Gastrocnemius medialis (tissue), 4 donors: ENCODE results near the gene TMEM17. TPM values are rescaled to one million over a fixed set of nuclear protein-coding genes. Genes with fewer than 3 reads are reported as not detected.
"Not testable (repeated sequence)": the region's sequence is repeated elsewhere in the genome, so short reads cannot be mapped to it uniquely, and the experiment has no call there.

Experiments used
- ATAC-seq, 2 donors: fragments of 150-250 bp; one replicate each; pipeline ENCODE4 v1.9.1; 2016
- DNase-seq, 2 donors: peaks; one replicate each; pipeline ENCODE4 v3.0.0-alpha.2; 2019
- H3K27ac ChIP-seq, 4 donors: fragments of 200-600 bp; sonication (generic); 1 replicate in 1 of 4; 2 replicates in 3 of 4; pipeline ENCODE4 v1.5.1; 2016 to 2018; ENCODE audit warnings: mild to moderate bottlenecking in 2 of 4, moderate library complexity in 1 of 4
- H3K27me3 ChIP-seq, 3 donors: fragments of 200-600 bp; sonication (generic) in 2 of 3; 1 replicate in 1 of 3; 2 replicates in 2 of 3; pipeline versions ENCODE4 v1.5.1 to v1.6.0; 2016 to 2019; ENCODE audit warnings: mild to moderate bottlenecking in 1 of 3, moderate library complexity in 1 of 3
- H3K36me3 ChIP-seq, 2 donors: fragments of 200-600 bp; sonication (generic) in 1 of 2; one replicate each; pipeline ENCODE4 v1.5.1; 2017 to 2018
- H3K4me1 ChIP-seq, 2 donors: fragments of 200-600 bp; sonication (generic) in 1 of 2; one replicate each; pipeline ENCODE4 v1.5.1; 2016 to 2017; ENCODE audit warnings: mild to moderate bottlenecking in 2 of 2
- H3K4me3 ChIP-seq, 4 donors: fragments of 200-600 bp; sonication (generic) in 3 of 4; 1 replicate in 1 of 4; 2 replicates in 3 of 4; pipeline ENCODE4 v1.5.1; 2016 to 2019; ENCODE audit warnings: mild to moderate bottlenecking in 2 of 4
- H3K9me3 ChIP-seq, 3 donors: fragments of 200-600 bp; sonication (generic) in 2 of 3; 1 replicate in 1 of 3; 2 replicates in 2 of 3; pipeline ENCODE4 v1.5.1; 2016 to 2019
- POLR2A ChIP-seq, 2 donors: fragments of 450-650 bp; IDR thresholded peaks; one replicate each; pipeline ENCODE4 v1.6.1; 2017; ENCODE audit warnings: antibody characterized with exemption in 2 of 2, mild to moderate bottlenecking in 2 of 2, moderate library complexity in 2 of 2
- in situ Hi-C, 4 donors: fragments of 200-750 bp; cut with MboI; loops; one replicate each; pipeline versions ENCODE4 v1.15.0 to v1.8.0; 2017; ENCODE audit warnings: low sequenced_read_pairs in 4 of 4
- intact Hi-C: fragments of 100-400 bp; cut with DNase I; formaldehyde crosslinking; loops from one replicate; pipeline ENCODE4 v1.15.1; 2023; ENCODE audit warnings: low total_unique reads
- total RNA-seq, 4 donors: library from RNA; depleted of rRNA; stranded (reverse); fragments of >200 nt; gene quantifications; one replicate each; pipeline versions ENCODE4 v1.1.0 to v1.2.3, GENCODE V29; 2016
- TF ChIP-seq, protein P1 (sequence below), 5 experiments: fragments of 450-650 bp in 3 of 5; fragments of 200-600 bp in 2 of 5; sonication (generic) in 2 of 5; IDR thresholded peaks in 4 of 5; conservative IDR thresholded peaks in 1 of 5; 1 replicate in 4 of 5; 2 replicates in 1 of 5; pipeline ENCODE4 v1.5.1; 2016 to 2019; ENCODE audit warnings: antibody characterized with exemption in 5 of 5, mild to moderate bottlenecking in 3 of 5, moderate library complexity in 3 of 5

Gene TMEM17
- total RNA-seq, 4 donors from 2014 or later = 0.15 to 1.8 (median 0.51) TPM

DNA sequence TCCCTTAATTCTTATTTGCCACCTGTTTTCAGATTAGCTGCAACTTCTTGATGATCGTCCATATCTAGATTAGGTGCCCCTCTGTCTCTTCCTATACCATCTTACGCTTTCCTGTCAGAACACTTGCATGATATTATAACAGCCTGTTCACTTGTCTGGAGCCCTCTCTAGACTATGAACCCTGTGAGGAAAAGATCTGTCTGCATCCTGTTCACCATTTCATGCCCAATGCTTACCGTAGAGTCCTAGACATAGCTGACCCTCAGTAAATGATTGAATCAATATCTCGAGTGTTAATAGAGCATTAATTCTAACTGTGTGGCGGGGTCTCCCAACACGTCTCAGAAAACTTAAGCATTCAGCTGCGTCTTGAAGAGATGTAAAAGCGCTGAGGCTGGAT is 31.8 kb upstream of the TMEM17 start:
- Histone ChIP-seq H3K27ac (no peak overlapping the region), H3K4me3 (no peak overlapping the region), H3K27me3 (no peaks in the 10 kb centered on the region), H3K9me3 (no peaks in the 10 kb centered on the region), H3K36me3 (no peaks in the 10 kb centered on the region), H3K4me1 (no peaks in the 10 kb centered on the region)
- ATAC-seq (no peak), DNase-seq (no peak)
- intact Hi-C loops = no loop called here
- in situ Hi-C loops = no loop called here
- TF ChIP-seq, protein P1, sequence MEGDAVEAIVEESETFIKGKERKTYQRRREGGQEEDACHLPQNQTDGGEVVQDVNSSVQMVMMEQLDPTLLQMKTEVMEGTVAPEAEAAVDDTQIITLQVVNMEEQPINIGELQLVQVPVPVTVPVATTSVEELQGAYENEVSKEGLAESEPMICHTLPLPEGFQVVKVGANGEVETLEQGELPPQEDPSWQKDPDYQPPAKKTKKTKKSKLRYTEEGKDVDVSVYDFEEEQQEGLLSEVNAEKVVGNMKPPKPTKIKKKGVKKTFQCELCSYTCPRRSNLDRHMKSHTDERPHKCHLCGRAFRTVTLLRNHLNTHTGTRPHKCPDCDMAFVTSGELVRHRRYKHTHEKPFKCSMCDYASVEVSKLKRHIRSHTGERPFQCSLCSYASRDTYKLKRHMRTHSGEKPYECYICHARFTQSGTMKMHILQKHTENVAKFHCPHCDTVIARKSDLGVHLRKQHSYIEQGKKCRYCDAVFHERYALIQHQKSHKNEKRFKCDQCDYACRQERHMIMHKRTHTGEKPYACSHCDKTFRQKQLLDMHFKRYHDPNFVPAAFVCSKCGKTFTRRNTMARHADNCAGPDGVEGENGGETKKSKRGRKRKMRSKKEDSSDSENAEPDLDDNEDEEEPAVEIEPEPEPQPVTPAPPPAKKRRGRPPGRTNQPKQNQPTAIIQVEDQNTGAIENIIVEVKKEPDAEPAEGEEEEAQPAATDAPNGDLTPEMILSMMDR (IDR thresholded peaks at IDR 0.05 in 4 of 5, conservative IDR thresholded peaks at IDR 0.05 in 1 of 5) = no peak
- no peak for TF ChIP-seq POLR2A (IDR thresholded peaks at IDR 0.05)

DNA sequence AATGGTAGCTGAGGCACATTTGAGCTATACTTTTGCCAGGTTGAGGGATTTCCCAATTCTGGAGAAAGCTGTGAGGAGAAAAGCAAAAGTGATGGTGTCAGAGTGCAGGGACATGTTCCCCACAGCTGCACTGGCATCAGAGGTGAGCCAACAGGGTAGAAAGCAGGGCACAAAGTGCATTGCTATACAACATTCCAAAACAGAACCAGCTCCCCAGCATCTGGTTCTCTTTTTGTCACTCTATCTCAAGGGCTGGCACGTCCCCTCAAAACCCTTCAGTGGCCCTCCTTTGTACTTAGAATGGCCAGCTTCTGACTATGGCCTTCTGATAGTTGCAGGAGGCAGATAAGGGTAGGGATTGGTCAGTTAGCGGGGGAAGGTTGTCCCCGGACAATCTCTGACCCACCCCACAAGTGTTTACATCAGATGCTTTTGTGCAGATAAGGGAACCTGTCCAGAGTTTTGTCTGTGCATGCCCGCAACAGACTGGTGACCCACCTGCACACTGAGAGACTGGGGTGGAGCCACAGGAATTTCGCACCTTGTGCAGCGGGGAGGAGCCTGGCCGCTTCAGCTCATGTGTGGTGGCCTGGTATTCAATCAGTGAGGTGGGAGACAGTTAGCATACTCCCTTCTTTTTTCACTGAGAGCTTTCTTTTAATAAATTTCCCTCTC is 31.0 kb upstream of the TMEM17 start:
- DNase-seq (no peak), ATAC-seq (no peak)
- H3K27me3 ChIP-seq = no peaks in the 10 kb centered on the region
- H3K36me3 ChIP-seq = no peaks in the 10 kb centered on the region
- H3K9me3 ChIP-seq = no peaks in the 10 kb centered on the region
- H3K4me1 ChIP-seq = no peaks in the 10 kb centered on the region
- TF ChIP-seq POLR2A (IDR thresholded peaks at IDR 0.05) = no peak
- TF ChIP-seq, protein P1 (IDR thresholded peaks at IDR 0.05 in 4 of 5, conservative IDR thresholded peaks at IDR 0.05 in 1 of 5) = no peak
- H3K27ac ChIP-seq = no peak overlapping the region
- in situ Hi-C loops (no loop called here), intact Hi-C loops (no loop called here)
- no peak overlapping the region for H3K4me3 ChIP-seq

DNA sequence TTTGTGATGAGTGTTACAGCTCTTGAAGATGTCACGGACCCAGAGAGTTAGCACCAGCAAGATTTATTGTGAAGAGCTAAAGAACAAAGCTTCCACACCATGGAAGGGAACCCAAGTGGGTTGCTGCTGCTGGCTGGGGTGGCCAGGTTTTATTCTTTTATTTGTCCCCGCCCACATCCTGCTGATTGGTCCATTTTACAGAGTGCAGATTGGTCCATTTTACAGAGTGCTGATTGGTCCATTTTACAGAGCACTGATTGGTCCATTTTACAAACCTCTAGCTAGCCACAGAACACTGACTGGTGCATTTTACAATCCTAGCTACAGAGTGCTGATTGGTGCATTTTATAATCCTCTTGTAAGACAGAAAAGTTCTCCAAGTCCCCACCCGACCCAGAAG is 29.5 kb upstream of the TMEM17 start:
- H3K27me3 ChIP-seq, H3K4me1 ChIP-seq, H3K9me3 ChIP-seq, H3K36me3 ChIP-seq, ATAC-seq, H3K27ac ChIP-seq, H3K4me3 ChIP-seq, in situ Hi-C loops, intact Hi-C loops, DNase-seq: not testable (repeated sequence)

DNA sequence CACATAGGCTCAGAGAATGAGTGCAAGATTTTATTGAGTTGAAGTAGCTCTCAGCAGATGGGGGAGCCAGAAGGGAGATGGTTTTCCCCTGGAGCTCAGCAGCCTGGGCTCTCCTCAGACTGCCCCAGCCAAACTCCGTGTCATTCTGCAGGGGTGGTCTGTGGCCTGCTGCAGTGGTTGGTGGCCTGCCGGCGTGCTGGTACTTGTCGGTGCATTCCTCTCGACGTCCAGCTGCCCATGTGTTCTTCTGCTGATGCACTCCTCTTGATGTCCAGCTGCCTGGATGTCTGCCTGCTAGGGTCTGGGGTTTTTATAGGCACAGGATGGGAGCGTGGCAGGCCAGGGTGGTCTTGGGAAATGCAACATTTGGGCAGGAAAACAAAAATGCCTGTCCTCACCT is 25.6 kb upstream of the TMEM17 start:
- Histone ChIP-seq H3K36me3 (no peaks in the 10 kb centered on the region), H3K4me3 (no peak overlapping the region), H3K27ac (no peak overlapping the region), H3K27me3 (no peaks in the 10 kb centered on the region), H3K9me3 (no peaks in the 10 kb centered on the region), H3K4me1 (no peaks in the 10 kb centered on the region)
- TF ChIP-seq, protein P1 (IDR thresholded peaks at IDR 0.05 in 4 of 5, conservative IDR thresholded peaks at IDR 0.05 in 1 of 5) = no peak
- no peak for TF ChIP-seq POLR2A (IDR thresholded peaks at IDR 0.05)
- DNase-seq (no peak), ATAC-seq (no peak)
- in situ Hi-C loops = no loop called here
- intact Hi-C loops = no loop called here

DNA sequence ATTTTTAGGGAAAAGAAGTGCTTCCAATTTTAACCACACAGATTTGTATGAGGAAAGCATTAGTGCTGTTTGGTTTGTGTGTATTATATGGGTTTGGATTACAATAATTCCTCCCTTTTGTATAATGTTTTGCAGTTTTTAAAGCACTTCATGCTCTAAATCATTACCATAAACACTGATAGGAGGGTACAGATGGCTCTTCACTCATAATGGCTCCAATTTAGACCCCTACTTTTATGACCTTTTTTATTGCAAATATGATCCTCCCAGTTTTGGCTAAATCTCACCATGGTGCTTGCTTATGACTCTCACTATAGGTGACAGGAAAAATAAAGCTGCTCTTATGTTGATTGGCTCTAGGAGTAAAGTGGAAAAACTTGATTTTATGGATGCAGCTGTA is 23.8 kb upstream of the TMEM17 start:
- TF ChIP-seq, protein P1 (IDR thresholded peaks at IDR 0.05 in 4 of 5, conservative IDR thresholded peaks at IDR 0.05 in 1 of 5) = no peak
- TF ChIP-seq POLR2A (IDR thresholded peaks at IDR 0.05) = no peak
- intact Hi-C loops = no loop called here
- in situ Hi-C loops = no loop called here
- no peak overlapping the region for H3K4me3 ChIP-seq
- DNase-seq = no peak
- H3K4me1 ChIP-seq = no peaks in the 10 kb centered on the region
- H3K36me3 ChIP-seq = no peaks in the 10 kb centered on the region
- H3K27me3 ChIP-seq = no peaks in the 10 kb centered on the region
- no peaks in the 10 kb centered on the region for H3K9me3 ChIP-seq
- ATAC-seq = no peak
- no peak overlapping the region for H3K27ac ChIP-seq
